SHP77 (cell line): Measurements from ENCODE around the gene NHLRC4.

Source experiments
- DNase-seq, 2 experiments: peaks; one replicate each; lab custom pipeline; 2025; lab: John Stamatoyannopoulos, UW

Gene NHLRC4

DNA sequence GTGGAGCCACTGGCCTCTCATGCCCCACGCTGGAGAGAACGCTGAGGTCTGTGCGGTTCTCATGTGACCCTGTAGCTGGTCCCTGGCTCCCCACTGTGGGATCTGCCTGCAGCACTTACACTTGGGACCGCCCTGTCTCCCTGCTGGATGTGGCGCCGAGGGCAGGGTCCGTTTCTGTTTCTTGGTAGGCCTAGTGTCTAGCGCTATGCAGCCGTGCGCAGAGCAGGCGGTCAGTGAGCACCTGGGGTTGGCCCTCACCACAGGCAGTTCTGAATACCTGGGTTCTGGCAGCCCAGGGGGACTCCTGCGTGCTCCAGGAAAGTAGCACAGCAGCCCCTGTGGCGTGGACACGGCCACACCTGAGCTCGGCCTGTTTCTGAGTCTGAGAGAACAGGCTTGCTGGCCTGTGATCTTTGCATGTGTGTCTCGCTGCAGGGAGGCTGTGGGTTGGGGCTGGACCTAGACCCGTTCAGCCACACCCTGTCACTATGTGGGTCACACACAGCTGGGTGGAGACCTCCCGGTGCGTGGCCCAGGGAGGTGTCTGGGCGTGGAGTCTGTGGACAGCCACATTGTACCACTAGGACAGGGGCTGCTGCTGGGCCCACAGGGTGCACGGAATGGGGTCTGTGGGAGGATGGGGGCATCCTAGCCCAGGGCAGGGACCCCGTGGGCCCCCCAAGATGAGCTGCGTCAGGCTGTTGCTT is 36.5 kb upstream of the NHLRC4 start:
- no peak for DNase-seq

DNA sequence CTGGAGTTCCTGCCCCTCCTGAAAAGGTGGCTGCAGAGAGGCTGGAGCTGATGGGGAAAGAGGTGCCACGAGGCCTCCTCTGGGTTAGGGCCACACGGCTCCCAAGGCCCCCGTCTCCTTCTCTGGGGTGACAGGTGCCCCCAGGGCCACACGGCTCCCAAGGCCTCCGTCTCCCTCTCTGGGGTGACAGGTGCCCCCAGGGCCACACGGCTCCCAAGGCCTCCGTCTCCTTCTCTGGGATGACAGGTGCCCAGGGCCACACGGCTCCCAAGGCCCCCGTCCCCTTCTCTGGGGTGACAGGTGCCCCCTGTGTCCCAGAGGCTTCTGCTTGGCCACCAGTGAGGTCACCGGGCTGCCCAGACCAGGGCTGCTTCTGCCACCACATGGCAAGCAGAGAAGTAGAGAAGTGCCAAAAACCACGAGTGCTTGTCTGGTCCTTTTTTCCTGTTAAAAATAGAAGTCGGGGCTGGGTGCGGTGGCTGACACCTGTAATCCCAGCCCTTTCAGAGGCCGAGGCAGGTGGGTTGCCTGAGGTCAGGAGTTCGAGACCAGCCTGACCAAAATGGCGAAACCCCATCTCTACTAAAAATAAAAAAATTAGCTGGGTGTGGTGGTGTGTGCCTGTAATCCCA is 35.2 kb upstream of the NHLRC4 start:
- no peak for DNase-seq

DNA sequence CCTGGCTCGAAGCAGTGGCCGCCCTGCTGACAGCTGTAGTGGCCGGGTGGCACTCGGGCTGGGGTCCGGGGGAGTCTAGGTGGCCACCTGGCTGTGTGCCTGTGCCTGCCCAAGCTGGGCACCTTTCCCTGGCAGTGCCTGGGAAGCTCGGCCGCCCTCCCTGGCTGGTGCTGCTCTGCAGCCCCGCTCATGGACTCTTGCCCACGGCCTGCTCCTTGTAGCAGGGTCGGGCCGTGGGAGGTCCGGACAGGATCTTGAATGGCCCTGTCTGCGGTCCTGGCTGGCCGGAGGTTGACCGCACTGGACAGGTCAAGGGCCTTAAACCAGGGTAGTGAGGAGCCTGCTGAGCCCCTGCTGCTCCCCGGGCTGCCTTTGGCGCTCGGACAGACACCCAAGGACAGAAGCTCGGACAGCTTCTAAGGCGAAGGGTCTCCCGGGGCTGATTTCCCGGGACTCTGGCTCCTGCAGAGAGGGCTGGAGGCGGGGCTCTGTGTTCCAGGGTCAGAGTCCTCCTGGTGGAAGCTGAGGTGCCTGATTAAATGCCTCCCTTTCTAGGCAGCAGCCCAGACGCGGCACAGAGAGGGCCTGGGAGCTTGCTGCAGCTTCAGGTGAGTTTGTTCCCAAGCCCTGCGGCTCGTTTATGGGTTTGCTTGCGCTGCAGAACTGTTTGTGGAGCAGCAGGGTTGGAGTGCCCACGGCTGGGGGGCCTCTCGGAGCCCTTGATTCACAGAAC is 33.2 kb upstream of the NHLRC4 start:
- DNase-seq: no peak

DNA sequence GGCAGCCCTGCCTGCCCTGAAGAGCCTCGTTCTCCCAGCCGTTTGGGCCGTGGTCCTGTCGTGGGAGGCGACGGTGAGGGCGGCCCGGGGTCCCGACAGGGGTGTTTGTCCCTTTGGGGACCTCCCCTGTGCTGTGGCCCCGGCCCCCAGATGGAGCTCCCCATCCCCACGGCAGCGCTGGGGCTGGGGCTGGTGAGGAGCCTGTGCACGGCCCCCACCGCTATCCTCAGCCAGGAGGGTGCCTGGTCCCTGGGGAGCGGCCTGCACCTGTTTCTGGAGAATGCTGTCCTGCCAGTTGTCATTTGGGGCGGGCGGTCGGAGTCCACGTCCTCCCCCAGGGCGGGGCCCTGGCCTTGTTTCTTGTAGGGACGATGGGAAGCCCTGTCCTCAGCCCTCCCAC is 32.7 kb upstream of the NHLRC4 start:
- DNase-seq: no peak

DNA sequence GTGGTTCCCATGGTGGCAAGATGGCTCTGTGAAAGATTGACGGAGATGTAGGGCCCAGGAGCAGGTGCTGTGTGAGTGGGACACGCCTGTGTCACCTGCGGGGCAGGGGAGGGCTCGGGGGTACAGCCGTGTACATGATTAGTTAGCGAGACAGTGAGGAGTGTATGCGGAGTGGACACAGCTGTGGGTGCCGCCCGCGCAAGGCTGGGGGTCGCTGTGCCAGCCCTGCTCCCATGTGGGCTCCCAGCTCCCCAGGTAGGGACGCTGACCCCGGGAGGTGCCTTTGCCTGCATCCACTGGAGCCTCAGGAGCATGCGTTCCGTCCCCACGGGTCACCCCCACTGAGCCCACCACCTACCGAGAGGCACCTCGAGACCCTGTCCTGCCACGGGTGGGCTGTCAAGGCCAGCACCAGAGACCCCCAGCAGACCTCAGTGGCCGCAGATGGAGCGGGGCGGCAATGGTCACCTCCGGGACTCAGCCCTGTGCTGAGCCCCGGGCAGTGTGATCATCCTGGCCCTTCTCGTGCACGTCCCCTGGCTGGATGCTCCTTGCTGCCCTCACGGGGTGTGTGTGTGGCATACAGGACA is 31.9 kb upstream of the NHLRC4 start:
- no peak for DNase-seq

DNA sequence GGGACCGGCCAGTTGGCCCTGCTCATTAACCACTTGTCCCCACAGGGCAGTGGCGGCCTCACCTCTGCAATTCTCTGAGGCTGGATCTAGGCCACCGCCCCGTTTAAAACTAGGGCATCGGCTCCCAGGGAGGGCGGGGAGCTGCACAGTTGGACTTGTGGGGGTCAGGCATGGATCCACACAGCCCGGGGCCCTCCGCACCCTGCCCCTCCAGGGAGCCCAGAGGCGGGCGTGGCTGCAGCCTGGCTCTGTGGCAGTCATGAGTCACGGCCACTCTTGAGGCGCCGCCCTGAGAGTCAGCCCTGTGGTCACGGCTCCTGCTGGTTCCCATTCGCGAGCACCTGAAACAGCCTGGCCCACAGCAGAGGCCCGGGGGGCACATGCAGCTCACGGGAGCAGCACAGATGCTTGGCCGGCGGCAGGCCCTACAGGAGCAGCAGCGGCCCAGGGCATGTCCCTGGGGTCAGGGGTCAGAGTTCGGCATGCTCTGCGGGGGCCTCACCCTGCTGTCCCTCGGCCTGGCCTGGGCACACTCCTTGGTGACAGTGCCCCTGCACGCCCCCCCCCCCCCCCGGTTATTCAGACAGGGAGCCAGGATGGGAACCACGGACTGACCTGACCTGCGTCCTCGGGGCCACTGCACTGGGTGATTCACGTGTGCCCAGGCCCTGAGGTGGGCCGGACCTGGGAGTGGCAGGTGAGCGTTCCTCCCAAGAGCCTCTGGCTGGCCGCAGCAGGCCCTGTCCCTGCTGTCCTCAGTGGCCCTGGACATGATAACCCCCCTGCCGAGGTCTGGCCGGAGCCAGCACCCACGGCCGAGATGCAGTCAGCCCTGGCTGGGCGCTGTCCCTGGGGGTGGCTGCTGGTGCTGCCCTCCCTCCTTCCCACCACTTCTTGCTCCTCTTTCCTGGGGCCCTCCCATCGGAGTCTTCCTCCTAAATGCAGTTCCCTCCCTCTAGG is 31.1 kb upstream of the NHLRC4 start:
- no peak for DNase-seq

DNA sequence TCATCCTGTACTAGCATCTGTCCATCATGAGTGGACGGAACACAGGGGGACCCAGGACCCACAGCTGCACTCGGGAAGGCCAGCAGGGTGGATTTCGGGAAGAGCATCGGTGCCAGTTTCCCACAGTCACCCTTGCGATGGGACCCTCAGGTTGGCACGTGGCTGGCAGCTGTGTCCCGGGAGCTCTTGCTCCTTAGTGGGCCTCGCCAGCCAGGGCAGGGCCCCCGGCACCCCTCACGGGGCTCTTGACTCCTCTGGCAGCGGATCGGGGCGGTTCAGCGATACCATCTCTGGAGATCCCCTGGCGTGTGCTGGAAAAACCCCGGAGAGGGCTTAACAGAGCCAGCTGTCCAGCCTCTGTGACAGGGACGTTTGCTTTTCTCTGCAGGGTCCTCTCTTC is 30.1 kb upstream of the NHLRC4 start:
- no peak for DNase-seq

DNA sequence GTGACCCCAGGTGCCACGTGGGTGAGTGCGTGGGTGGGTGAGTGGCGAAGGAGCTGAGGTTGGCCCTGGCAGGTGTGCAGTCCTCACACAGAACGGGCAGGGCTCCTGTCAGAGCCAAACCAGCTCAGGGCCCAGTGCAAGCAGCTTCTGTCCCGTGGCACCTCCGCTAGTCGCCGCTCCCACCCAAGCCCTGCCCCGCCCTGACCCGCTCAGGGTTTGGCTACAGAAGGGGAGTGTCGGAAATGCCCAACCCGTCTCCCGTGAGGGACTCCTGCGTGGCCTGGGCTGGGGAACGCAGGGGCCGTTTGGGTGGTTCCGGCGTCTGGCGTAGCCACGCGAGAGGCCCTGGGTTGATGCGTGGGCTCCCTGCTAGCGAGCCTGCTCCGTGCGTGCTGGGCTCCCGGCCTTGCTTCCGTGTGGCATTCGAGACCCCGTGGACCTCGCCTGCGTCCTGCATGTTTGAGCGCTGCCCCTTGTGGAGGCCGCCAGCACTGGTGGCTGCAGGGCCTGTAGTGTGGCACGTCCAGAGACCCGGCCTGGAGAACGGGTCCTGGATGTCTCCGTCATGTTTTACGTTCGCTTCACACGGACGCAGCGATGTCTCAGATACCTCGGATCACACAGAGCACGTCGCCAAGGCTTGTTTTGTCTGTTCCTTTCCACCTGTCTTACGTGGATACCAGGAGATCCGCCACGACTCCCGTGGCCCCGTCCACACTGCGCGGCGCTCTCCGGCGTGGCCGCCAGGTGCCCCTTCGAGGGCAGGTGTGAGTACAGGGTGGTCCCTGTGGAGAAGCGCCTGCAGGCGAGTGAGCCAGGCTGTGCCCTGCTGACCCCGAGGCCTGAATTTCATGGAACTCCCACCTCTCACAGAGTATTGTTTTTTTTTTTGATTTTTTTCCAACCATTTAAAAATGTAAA is 29.1 kb upstream of the NHLRC4 start:
- DNase-seq: no peak

DNA sequence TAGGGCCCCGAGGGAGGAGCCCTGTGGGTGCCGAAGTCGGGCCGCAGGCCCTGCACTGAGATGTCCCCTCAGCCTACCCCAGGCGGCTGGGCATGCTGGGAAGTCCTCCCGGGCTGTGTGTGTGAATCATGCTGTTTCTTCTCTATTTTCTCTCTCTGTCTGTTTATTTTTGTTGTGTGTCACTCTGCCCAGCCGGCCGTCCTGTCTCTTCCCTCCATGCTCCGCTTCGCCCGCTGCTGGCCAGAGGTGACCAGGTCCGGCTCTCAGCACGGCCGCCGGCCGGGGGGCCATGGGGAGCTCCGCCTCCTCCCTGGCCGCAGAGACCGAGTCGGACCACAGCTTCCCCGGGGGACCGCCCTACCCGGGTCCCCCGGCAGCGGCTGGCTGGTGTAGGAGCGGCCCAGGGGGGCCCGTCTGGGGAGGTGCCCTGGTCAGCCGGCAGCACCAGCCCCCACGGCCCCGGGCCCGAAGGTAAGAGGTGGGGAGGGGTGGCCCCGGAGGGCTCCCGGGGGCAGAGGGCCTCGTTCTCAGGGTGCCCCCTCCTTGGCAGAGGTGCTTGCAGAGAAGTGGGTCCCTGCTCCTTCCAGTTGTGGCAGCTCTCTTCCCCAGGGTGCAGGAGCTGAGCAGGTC is 26.8 kb upstream of the NHLRC4 start:
- no peak for DNase-seq

DNA sequence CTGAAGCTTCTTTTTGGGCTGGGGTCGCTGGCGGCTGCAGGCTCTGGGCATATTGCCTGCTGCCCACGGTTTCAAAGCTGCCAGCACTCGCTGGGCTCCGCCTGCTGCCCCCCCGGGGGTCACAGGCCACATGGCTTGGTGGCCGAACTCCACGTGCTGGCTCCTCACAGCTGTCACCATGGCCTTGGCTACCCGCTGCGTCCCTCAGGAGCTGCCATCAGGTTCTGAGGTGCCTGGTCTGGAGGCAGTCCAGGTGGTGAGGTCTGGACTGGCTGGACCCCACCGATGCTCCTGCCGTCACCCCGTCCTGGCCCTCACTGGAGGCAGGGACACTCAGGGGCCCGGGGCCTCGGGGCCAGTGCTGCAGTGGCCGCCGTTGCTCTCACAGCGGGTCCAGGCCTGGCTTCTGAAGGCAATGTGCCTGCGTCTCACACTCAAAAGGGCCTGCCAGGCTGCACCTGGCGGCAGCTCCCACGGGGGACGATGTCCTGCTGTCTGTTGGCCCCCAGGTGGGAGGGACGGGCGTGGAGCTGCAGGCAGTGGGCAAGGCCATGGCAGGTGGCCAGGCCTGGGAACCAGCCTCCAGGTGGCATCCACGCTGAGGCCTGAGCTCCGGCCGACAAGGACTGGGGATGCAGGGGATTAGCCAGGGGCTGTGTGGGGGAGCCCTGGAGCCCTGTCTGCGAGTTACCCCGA is 26.0 kb upstream of the NHLRC4 start:
- no peak for DNase-seq

DNA sequence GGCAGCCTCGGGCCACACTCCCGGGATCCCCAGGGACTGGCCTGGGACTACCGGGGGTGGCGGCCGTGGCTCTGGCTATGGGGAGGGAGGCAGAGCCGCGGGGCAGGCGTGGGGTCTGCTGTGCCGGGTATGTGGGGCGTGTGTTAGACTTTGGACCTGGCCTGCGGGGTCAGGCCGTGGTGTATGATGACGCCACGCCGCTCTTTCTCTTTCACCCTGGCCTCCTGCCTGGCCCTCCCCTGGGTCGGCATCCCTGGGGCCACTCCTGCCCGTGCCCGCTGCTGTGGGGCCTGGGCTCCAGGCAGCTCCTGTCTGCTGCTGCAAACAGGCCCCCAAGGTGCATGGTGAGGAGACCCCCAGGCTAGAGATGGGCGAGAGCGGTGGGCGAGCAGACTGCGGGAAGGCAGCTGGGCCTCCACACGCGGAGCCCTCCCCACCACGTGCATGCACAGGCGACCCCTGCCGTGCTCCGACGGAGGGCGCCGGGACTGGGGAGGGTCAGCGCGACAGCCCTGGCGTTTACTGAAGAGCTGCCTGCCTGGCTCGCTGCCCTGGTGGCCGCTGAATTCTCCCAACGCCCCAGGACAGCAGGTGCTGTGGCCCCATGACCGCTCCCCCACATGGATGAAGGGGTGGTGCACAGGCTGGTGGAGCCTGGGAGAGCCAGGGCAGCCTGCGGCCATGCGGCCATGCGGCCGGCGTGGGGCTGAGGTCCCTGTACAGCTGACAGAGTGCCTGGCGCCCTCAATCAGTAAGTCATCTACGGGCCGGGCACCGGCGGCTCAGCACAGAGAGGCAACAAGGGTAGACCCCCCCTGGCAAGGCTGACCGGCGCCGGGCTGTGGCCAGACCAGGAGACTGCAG is 23.3 kb upstream of the NHLRC4 start:
- no peak for DNase-seq

DNA sequence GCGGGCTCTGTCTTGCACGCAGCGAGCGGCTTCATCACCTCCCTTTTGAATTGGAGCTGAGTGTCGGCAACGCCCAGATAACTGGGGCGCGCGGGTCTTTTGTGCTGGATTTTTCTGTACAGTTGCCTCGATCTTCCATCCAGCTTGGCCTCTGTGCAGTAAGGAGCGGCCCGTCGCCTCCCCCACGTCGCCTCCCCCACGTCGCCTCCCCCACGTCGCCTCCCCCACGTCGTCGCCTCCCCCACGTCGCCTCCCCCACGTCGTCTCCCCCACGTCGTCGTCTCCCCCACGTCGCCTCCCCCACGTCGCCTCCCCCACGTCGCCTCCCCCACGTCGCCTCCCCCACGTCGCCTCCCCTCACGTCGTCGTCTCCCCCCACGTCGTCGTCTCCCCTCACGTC is 22.3 kb upstream of the NHLRC4 start:
- no peak for DNase-seq

DNA sequence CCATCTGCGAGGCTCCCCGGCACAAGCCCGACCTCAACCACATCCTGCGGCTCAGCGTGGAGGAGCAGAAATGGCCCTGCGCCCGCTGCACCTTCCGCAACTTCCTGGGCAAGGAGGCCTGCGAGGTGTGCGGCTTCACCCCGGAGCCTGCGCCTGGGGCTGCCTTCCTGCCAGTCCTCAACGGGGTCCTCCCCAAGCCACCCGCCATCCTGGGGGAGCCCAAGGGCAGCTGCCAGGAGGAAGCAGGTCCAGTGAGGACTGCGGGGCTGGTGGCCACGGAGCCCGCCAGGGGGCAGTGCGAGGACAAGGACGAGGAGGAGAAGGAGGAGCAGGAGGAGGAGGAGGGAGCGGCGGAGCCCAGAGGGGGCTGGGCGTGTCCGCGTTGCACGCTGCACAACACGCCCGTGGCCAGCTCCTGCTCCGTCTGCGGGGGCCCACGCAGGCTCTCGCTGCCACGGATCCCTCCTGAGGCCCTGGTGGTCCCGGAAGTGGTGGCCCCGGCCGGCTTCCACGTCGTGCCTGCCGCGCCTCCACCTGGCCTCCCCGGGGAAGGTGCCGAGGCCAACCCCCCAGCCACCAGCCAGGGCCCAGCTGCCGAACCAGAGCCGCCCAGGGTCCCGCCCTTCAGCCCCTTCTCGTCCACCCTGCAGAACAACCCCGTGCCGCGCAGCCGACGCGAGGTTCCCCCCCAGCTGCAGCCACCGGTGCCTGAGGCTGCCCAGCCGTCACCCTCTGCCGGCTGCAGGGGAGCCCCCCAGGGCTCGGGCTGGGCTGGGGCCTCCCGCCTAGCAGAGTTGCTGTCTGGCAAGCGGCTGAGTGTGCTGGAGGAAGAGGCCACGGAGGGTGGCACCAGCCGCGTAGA is 19.7 kb upstream of the NHLRC4 start:
- no peak for DNase-seq

DNA sequence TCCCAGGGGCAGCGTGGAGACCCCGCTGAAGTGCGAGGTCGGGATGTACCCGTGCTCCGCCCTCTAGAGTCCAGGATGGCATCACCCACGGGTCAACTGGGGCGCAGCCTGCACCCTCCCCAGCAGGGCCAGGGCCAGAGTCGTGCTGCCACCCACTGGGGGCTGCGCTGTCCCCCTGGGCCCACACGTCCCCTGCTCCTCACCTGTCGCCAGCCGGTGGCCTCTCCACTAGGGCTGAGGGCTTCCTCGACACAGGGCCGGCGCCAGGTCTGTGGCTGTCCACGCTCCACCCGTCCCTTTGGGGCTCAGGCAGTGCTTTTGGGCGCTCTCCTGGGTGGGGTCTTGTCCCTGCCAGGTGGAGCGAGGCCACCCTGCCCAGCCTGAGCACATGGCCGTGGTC is 18.2 kb upstream of the NHLRC4 start:
- DNase-seq: no peak

DNA sequence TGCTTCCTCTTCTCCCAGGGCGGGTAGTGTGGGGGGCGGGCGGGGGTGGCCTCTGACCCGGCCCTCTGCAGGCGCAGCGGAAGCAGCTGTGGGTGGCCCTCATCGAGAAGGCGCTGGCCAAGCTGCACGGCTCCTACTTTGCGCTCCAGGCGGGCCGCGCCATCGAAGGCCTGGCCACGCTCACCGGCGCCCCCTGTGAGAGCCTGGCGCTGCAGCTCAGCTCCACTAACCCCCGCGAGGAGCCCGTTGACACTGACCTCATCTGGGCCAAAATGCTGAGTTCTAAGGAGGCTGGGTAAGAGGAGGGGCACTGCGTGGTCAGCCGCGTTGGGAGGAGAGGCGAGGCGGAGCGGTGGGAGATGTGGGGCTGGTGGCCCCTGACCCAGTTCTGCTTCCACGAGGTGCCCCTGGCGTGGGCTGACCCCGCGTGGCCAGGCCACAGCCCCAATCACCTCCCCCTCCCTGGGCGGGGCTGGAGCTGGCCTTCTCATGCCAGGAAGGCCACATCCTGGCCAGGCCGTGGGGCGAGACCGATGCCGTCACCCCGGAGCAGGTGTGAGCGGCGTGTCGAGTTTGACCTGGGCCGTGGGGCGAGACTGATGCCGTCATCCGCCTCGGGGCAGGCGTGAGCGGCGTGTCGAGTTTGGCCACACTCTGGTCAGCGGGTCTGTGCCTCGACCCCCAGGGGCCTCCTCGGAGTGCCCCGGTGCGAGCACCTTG is 17.1 kb upstream of the NHLRC4 start:
- DNase-seq: no peak

DNA sequence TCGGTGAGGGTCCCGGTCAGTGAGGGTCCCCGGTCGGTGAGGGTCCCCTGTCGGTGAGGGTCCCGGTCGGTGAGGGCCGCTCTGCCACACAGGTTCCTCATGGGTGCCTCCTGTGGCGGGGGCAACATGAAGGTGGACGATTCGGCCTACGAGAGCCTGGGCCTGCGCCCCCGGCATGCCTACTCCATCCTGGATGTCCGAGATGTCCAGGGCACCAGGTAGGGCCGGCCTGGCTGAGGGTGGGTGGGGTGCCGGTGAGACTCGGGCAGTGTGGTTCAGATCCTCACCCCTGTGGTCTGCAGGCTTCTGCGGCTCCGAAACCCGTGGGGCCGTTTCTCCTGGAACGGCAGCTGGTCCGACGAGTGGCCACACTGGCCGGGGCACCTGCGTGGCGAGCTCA is 15.6 kb upstream of the NHLRC4 start:
- DNase-seq: no peak

DNA sequence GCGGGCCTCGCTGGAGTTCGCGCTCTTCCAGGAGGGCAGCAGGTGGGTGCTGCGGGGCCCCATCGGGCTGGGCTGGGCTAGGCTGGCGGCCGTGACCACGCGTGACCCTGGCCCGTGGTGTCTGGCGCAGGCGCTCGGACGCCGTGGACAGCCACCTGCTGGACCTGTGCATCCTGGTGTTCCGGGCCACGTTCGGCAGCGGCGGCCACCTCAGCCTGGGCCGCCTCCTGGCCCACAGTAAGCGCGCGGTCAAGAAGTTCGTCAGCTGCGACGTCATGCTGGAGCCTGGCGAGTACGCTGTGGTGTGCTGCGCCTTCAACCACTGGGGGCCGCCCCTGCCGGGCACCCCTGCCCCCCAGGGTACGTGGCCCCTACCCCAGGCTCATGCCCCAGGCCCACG is 14.6 kb upstream of the NHLRC4 start:
- DNase-seq: no peak
